ENCODE measurements around the gene CORO7. TPM values are rescaled to one million over a fixed set of nuclear protein-coding genes. Genes with fewer than 3 reads are reported as not detected.

Gene CORO7
- total RNA-seq, 1 experiment from 2014 or later: 13.1 TPM

GRCh38 chr16:4373356-4373908, 43.0 kb downstream of the CORO7 start:
- no peak for DNase-seq (ENCODE audit: extremely low read depth, low read depth)

GRCh38 chr16:4372578-4373355, 43.6 kb downstream of the CORO7 start:
- peak; percentile 91 for DNase-seq (ENCODE audit: extremely low read depth, low read depth)

- no peak for DNase-seq (ENCODE audit: extremely low read depth, low read depth)
Observed at GRCh38 chr16:4372001-4372577, 44.3 kb downstream of the CORO7 start.

GRCh38 chr16:4371357-4372000, 44.9 kb downstream of the CORO7 start, which contains the start of gene VASN:
Gene VASN, plus strand, starts transcription at chr16:4371848. Its CDS starts 9,030 bp downstream, at chr16:4380878.
- DNase-seq (ENCODE audit: extremely low read depth, low read depth): no peak

GRCh38 chr16:4370570-4371356, 45.6 kb downstream of the CORO7 start:
- no peak for DNase-seq (ENCODE audit: extremely low read depth, low read depth)

GRCh38 chr16:4370151-4370550, 46.2 kb downstream of the CORO7 start:
- no peak for DNase-seq (ENCODE audit: extremely low read depth, low read depth)

- DNase-seq (ENCODE audit: extremely low read depth, low read depth): no peak
Observed at GRCh38 chr16:4369007-4369733, 47.2 kb downstream of the CORO7 start.

GRCh38 chr16:4367393-4367856, 49.0 kb downstream of the CORO7 start:
- DNase-seq (ENCODE audit: extremely low read depth, low read depth): no peak

- DNase-seq (ENCODE audit: extremely low read depth, low read depth): no peak
Observed at GRCh38 chr16:4366016-4366415, 50.4 kb downstream of the CORO7 start.

GRCh38 chr16:4365615-4366014, 50.8 kb downstream of the CORO7 start:
- DNase-seq (ENCODE audit: extremely low read depth, low read depth): no peak

GRCh38 chr16:4365014-4365406, 51.4 kb downstream of the CORO7 start:
- DNase-seq (ENCODE audit: extremely low read depth, low read depth): no peak

- DNase-seq (ENCODE audit: extremely low read depth, low read depth): no peak
Observed at GRCh38 chr16:4364196-4365013, 52.0 kb downstream of the CORO7 start.

GRCh38 chr16:4362476-4363135, 53.8 kb downstream of the CORO7 start:
- no peak for DNase-seq (ENCODE audit: extremely low read depth, low read depth)

- DNase-seq (ENCODE audit: extremely low read depth, low read depth): no peak
Observed at GRCh38 chr16:4361944-4362311, 54.5 kb downstream of the CORO7 start.

- no peak for DNase-seq (ENCODE audit: extremely low read depth, low read depth)
Observed at GRCh38 chr16:4361033-4361943, 55.1 kb downstream of the CORO7 start.

- DNase-seq (ENCODE audit: extremely low read depth, low read depth): no peak
Observed at GRCh38 chr16:4360538-4361021, 55.8 kb downstream of the CORO7 start.

GRCh38 chr16:4359914-4360313, 56.5 kb downstream of the CORO7 start:
- DNase-seq (ENCODE audit: extremely low read depth, low read depth): no peak
